ENCODE data around the gene DBF4B.
"Not testable (repeated sequence)": the region's sequence is repeated elsewhere in the genome, so short reads cannot be mapped to it uniquely, and the experiment has no call there.

DBF4B gene

DNA sequence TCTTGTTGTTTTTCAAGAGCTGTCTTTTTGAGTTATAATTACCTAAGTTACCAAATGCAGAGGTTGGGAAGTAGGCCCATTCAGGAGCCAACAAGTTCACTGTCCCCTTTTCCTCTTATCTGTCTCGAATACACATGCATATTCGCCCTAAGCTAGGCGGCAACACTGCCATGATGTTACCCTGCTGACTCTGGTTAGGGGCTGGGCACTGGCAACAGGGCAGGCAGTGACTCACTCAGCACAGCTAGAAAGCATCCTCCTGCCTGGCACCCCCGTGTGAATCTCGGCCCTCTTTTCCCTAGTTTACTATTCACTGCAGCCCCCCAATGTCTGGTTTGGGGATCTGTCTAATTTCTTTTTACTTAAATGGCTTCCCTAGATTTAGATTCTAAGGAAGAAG is 13.8 kb downstream of the DBF4B start:
- H3K9me2 ChIP-seq (replicated peaks; ENCODE audit: control insufficient read depth, low read length) = no peaks in the 10 kb centered on the region
- no peaks in the 10 kb centered on the region for H3K4me1 ChIP-seq (ENCODE audit: control insufficient read depth, low read length)
- H3K36me3 ChIP-seq (ENCODE audit: control insufficient read depth, low read length) = peaks cover 45% of the 10 kb centered on the region
- H4K20me1 ChIP-seq (ENCODE audit: control insufficient read depth, insufficient read depth, low read depth, low read length) = no peaks in the 10 kb centered on the region
- H3K27me3 ChIP-seq (ENCODE audit: control insufficient read depth, low read length) = no peaks in the 10 kb centered on the region
- H3F3A ChIP-seq (ENCODE audit: control insufficient read depth, insufficient read depth) = no peaks in the 10 kb centered on the region
- H3K27ac ChIP-seq (ENCODE audit: low read depth, low read length) = no peak overlapping the region
- no peak overlapping the region for H3K4me3 ChIP-seq (ENCODE audit: low read length)
- H3K4me2 ChIP-seq (ENCODE audit: low read length) = no peak overlapping the region
- no peaks in the 10 kb centered on the region for H3K79me2 ChIP-seq (ENCODE audit: control insufficient read depth, low read length)
- H3K9me3 ChIP-seq (ENCODE audit: control insufficient read depth, insufficient read depth, low read length) = no peaks in the 10 kb centered on the region
- no peak for TF ChIP-seq EZH2phosphoT487 (IDR thresholded peaks at IDR 0.05; ENCODE audit: borderline replicate concordance, low read length)
- TF ChIP-seq, protein P1, sequence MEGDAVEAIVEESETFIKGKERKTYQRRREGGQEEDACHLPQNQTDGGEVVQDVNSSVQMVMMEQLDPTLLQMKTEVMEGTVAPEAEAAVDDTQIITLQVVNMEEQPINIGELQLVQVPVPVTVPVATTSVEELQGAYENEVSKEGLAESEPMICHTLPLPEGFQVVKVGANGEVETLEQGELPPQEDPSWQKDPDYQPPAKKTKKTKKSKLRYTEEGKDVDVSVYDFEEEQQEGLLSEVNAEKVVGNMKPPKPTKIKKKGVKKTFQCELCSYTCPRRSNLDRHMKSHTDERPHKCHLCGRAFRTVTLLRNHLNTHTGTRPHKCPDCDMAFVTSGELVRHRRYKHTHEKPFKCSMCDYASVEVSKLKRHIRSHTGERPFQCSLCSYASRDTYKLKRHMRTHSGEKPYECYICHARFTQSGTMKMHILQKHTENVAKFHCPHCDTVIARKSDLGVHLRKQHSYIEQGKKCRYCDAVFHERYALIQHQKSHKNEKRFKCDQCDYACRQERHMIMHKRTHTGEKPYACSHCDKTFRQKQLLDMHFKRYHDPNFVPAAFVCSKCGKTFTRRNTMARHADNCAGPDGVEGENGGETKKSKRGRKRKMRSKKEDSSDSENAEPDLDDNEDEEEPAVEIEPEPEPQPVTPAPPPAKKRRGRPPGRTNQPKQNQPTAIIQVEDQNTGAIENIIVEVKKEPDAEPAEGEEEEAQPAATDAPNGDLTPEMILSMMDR (IDR thresholded peaks at IDR 0.05; ENCODE audit: low read depth, low read length, poor library complexity, severe bottlenecking) = no peak

DNA sequence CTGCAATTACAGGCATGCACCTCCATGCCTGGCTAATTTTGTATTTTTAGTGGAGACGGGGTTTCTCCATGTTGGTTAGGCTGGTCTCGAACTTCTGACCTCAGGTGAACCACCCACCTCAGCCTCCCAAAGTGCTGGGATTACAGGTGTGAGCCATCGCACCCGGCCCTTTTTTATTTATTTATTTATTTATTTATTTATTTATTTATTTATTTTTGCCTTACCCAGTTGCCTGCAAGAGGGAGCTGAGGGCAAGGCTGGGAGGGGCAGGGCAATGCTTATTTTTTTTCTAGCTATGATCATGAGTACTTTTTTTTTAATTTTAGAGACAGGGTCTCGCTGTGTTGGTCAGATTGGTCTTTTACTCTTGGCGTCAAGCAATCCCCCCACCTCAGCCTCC is 17.7 kb downstream of the DBF4B start:
- H4K20me1 ChIP-seq (ENCODE audit: control insufficient read depth, insufficient read depth, low read depth, low read length); H3K4me2 ChIP-seq (ENCODE audit: low read length); H3F3A ChIP-seq (ENCODE audit: control insufficient read depth, insufficient read depth); H3K79me2 ChIP-seq (ENCODE audit: control insufficient read depth, low read length); H3K27me3 ChIP-seq (ENCODE audit: control insufficient read depth, low read length); H3K27ac ChIP-seq (ENCODE audit: low read depth, low read length); H3K9me2 ChIP-seq (replicated peaks; ENCODE audit: control insufficient read depth, low read length); H3K4me1 ChIP-seq (ENCODE audit: control insufficient read depth, low read length); H3K9me3 ChIP-seq (ENCODE audit: control insufficient read depth, insufficient read depth, low read length); H3K4me3 ChIP-seq (ENCODE audit: low read length): not testable (repeated sequence)
- H3K36me3 ChIP-seq (ENCODE audit: control insufficient read depth, low read length) = peaks cover 54% of the 10 kb centered on the region

DNA sequence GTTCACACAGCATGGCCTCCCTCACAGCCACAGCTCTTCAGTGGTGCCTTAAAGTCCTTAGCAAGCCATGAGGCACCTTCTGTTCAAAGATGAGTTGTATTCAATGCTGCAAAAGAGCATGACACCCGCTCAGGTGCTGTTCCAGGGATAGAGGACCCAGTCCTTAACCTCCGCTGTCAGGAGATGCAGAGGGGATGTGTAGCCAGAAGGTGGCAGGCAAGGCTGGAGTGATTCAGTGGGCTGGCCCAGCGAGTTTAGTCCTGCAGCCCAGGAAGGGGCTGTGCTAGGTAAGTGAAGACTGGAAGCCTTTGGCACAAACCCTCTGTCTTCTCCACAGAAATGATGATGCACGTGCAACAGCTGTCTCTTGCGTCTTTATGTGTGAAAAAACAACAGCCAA is 25.3 kb downstream of the DBF4B start:
- H3K36me3 ChIP-seq (ENCODE audit: control insufficient read depth, low read length) = peaks cover 45% of the 10 kb centered on the region

DNA sequence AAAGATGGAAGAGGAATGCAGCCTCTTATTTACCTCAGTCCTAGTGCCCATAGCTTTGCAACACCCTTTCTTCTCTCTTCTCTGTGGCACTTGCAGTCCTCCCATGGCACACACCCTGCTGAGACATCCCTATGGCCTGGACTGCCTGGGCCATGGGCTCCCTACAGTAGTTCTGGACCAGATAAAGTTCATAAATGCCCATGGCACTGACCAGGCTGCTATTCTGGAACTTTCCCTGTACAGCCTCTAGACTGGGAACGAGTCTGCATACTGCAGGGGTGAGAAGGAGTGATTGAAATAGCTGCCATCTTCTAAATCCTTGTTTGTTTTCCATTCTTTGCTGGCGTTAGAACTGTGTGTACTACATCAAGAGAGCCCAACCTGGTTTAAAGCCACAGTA is 25.8 kb downstream of the DBF4B start:
- TF ChIP-seq, protein P1 (IDR thresholded peaks at IDR 0.05; ENCODE audit: low read depth, low read length, poor library complexity, severe bottlenecking) = no peak
- Histone ChIP-seq H3K9me3 (ENCODE audit: control insufficient read depth, insufficient read depth, low read length) (no peaks in the 10 kb centered on the region), H3K4me3 (ENCODE audit: low read length) (no peak overlapping the region), H3K9me2 (replicated peaks; ENCODE audit: control insufficient read depth, low read length) (no peaks in the 10 kb centered on the region), H3F3A (ENCODE audit: control insufficient read depth, insufficient read depth) (no peaks in the 10 kb centered on the region), H3K79me2 (ENCODE audit: control insufficient read depth, low read length) (no peaks in the 10 kb centered on the region), H3K27me3 (ENCODE audit: control insufficient read depth, low read length) (no peaks in the 10 kb centered on the region), H4K20me1 (ENCODE audit: control insufficient read depth, insufficient read depth, low read depth, low read length) (no peaks in the 10 kb centered on the region), H3K4me2 (ENCODE audit: low read length) (no peak overlapping the region), H3K27ac (ENCODE audit: low read depth, low read length) (no peak overlapping the region), H3K36me3 (ENCODE audit: control insufficient read depth, low read length) (peaks cover 44% of the 10 kb centered on the region), H3K4me1 (ENCODE audit: control insufficient read depth, low read length) (no peaks in the 10 kb centered on the region)

More for the DNA sequence above, 25.3 kb downstream of the DBF4B start:
- no peaks in the 10 kb centered on the region for H3K4me1 ChIP-seq (ENCODE audit: control insufficient read depth, low read length)
- H3K9me2 ChIP-seq (replicated peaks; ENCODE audit: control insufficient read depth, low read length) = no peaks in the 10 kb centered on the region
- H3K4me2 ChIP-seq (ENCODE audit: low read length) = no peak overlapping the region
- H3K9me3 ChIP-seq (ENCODE audit: control insufficient read depth, insufficient read depth, low read length) = no peaks in the 10 kb centered on the region
- no peaks in the 10 kb centered on the region for H3K27me3 ChIP-seq (ENCODE audit: control insufficient read depth, low read length)
- no peaks in the 10 kb centered on the region for H3K79me2 ChIP-seq (ENCODE audit: control insufficient read depth, low read length)
- TF ChIP-seq, protein P1 (IDR thresholded peaks at IDR 0.05; ENCODE audit: low read depth, low read length, poor library complexity, severe bottlenecking) = peak; percentile 41
- TF ChIP-seq EZH2phosphoT487 (IDR thresholded peaks at IDR 0.05; ENCODE audit: borderline replicate concordance, low read length) = no peak
- H3F3A ChIP-seq (ENCODE audit: control insufficient read depth, insufficient read depth) = no peaks in the 10 kb centered on the region
- no peaks in the 10 kb centered on the region for H4K20me1 ChIP-seq (ENCODE audit: control insufficient read depth, insufficient read depth, low read depth, low read length)
- H3K27ac ChIP-seq (ENCODE audit: low read depth, low read length) = no peak overlapping the region
- H3K4me3 ChIP-seq (ENCODE audit: low read length) = no peak overlapping the region

Measured in DOHH2 (cell line).